NCI-H187 (cell line): ENCODE results near the gene KCNQ4.

ENCODE experiments used
- DNase-seq, 2 experiments: peaks; one replicate each; lab custom pipeline; 2025; lab: John Stamatoyannopoulos, UW

The KCNQ4 gene

DNA sequence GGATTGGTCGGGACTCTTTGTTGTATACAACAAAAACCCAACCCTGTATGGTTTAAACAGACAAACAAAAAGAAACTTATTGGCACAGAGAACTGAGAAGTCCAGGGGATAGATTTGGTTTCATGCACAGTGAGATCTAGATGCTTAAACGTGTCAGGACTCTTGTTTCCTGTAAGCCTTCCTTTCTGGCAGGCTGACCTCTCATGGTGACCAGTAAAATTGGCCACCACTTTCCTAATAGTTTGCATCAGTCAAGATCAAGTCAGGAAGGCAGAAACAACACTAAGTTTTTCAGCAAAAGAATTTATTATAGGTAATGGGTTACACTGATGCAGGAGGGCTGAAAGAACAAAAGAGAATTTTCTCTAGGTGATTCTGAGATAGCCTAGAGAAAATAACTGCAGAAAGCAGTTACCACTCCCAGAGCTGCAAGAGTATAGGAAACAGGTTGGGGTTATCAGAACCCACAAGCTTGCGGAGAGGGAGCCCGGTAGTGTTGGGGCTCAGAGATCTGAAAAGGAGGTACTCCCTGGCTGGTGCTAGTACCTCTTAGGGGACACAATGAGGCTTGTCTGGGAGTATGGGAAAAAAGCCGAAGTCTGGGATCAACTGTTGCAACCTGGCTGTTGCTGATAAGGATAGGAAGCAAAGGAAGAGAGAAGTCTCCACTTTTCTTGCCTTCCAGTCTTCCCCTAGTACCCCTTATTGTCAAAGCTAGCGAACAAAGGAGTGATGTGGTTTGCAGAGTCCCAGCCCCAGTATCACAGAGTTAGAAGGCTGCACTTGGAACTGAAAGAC is 57.1 kb downstream of the KCNQ4 start:
- DNase-seq: no peak

DNA sequence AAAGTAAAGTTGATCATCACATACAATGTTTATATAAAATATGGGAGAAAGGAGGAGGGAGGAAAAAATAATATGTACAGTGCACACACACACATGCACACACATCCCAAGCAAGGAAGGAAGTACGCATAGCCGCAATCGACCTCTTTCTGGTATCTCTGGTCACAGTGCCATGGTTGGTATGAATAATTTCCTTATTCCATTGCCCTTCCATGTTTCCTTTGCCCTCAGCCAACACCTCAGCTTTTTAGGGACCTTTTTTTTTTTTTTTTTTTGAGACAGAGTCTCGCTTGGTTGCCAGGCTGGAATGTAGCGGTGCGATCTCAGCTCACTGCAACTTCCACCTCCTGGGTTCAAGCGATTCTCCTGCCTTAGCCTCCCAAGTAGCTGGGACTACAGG is 58.0 kb downstream of the KCNQ4 start:
- no peak for DNase-seq

DNA sequence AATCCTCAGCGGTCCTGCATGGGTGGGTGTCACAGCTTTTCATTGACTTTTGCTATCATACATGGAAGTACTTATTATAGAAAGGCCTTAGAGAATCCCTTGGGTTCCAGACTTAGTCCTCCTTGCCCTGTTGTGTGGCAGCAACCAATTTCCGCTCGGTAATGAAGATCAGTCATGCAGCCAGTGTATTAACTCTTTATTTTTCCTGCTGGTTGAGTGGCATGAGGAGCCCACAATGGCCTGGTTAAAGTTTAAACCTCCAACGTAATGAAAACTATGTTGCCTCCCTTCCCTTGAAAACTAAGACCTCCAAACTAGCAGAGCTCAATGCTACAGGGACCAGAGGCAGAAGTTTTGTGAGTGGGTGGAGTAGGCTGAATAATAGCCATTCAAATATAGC is 58.6 kb downstream of the KCNQ4 start:
- DNase-seq: no peak

DNA sequence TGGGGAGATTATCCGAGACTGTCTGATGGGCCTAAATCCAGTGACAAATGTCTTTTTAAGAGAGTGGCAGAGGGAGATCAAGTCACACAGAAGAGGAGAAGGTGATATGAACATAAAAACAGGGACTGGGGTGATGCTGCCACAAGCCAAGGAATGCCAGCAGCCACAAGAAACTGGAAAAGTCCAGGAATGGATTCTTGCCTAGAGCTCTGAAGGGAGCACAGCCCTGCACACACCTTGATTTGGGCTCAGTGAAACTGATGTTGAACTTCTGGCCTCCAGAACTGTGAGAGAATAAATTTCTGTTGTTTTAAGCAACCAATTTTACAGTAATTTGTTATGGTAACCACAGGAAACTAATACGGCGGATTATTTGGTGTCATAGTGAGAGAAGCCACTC is 59.1 kb downstream of the KCNQ4 start:
- DNase-seq: no peak

DNA sequence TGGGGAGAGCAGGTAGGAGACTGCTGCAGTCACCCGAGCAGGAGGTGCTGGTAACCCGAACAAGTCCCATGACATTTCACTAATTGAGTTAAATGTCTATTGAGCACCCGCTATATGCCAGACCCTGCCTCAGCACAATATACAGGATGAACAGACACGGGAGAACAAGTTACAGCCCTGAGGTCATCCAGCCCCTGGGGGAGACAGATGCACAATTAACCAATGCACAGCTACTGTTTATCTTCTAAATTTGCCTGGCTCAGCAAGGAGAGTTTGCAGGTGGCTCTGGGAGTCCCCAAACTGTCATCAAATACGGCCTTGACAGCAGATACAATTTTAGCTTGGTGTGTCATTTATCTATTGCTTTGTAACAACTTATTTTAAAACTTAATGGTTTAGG is 60.5 kb downstream of the KCNQ4 start:
- DNase-seq: no peak

DNA sequence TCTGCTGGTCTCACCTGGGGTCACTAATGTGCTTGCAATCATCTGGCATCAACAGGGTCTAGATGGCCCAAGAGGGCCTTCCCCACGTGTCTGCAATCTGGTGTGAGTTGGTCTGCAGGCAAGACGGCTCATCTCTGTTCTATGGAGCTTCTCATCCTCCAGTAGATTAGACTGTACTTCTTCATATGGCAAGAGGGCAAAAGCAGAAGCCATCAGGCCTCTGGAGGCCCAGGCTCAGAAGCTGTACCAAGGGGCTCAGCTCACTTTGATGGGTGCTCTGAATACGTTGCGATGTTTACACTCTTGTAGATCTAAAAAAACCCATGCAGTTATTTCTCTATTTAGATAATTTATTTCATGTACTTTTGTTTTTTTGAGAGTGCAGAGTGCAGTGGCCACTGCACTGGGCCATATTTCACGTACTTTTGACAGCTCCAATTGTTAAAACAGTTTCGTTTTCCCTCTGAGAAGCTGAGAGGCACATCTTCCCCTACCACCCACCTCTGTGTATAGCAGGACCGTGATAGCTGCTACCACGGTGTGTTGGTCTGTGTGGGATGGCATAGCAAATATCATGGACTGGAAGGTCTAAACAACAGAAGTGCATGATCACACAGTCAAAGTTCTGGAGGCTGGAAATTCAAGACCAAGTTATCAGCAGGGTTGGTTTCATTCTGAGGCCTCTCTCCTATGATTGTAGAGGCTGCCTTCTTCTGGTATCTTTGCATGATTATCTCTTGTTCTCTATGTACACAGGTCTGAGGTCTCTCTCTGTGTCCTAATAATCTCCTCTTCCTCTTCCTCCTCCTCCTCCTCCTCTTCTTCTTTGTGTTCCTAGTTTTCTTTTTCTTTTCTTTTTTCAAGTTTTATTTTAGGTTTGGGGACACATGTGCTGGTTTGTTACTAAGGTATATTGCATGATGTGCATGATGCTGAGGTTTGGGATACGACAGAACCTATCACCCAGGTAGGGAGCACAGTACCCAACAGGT is 61.6 kb downstream of the KCNQ4 start:
- DNase-seq: no peak

DNA sequence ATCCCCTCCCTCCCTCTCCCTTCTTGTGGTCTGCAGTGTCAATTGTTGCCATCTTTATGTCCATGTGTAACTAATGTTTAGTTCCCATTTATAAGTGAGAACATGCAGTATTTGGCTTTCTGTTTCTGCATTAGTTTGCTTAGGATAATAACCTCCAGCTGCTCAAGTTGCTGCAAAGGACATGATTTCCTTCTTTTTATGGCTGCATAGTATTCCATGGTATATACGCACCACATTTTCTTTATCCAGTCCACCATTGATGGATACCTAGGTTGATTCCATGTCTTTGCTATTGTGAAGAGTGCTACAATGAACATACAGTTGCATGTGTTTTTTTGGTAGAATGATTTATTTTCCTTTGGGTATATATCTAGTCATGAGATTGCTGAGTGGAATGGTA is 62.3 kb downstream of the KCNQ4 start:
- no peak for DNase-seq

DNA sequence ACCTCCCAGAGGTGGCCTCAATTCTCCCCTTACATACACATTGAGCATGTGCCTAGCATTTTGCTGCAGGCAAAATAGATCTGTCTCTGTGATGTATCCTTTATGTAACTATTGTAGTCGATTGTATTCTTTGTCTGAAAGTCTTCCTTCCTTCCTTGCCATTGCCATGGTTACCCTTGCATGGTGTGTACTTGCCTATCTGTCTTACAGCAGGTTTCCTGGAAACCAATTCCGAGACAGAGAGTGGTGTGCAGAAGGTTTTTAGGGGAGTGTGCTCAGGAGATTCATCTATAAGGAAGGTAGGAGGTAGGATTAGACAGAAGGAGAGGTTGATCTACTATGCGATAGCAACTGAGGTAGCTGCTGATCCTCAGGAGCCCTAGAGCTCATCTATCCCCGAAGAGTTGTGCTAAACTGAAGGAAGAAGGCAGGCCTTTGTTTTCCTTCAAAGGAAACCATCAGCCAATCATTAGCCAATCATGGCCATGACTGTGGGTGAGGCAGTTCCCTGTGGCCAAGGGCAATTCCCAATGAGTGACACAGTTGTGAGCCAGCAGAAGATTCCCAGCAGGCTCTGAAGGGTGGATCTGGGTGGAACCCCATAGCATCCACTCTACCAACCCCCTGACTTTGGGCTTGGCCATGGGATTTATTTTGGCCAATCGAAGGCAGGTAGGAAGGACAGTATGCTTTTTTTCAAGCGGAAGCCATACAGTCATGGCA is 63.6 kb downstream of the KCNQ4 start:
- DNase-seq: no peak

DNA sequence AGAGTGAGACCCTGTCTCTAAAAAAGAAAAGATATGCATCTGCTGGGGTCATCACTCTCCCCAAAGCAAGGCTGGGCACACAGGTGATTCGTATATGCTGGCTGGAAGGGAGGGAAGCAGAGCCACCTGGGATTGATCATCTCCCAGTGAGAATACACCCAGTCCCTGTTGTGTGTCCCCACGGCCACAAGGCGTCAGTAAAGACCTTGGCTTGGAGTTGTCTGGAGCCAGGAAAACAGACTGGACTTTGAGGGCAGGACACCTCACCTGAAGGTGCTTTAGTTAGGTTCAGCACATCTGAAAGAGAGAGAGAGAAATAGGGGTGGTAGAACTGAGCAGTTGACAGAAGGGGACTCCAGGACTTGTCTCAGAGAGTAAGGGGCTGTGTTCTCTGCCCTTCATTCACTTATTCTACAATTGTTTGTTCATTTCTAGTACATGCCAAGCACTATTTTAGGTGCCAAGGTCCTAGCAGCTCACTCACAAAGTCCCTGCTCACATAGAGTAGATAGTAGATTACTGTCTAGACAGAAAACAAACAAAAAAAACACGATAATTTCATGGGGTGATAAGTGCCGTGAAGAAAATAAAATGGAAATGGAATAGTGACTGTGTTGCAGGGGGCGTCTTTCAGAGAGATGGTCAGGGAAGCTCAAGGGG is 65.1 kb downstream of the KCNQ4 start:
- DNase-seq: peak in 1 of 2 experiments; percentile 16

DNA sequence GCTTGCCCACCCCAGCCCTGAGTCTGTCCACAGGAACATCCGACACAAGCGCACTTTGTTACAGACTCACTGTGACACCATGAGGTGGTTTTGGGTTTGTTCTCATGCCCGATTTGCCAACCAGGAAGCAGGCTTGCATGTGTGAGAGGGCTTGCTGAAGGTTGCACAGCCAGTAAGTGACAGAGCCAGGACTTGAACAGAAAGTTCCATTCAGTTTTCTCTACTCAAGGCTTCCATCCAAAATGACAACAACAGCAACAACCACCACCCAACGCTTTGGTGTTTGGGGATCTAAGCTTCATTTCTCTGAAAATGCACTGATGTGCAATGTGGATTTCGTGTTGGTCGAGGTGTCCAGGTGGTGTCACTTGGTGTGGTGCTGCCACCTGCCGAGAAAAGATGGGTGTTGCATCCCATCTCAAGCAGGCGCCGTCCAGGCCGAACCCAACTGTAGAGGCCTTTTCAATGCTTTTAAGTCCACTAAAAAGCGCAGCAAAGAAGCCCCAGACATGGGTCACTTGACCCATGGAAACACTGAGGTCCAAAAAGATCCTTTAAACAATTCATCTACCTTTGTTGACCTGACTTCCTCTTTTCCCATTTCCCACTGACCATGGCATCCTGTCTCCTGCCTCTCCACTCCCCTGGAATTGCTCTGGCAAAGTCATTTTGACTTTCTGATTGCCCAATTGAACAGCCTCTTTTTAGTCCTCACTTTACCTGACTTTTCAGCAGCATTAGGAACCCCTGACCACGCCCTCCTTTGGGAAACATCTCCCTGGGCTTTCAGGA is 66.4 kb downstream of the KCNQ4 start:
- DNase-seq: peak; percentile 26 to 48

DNA sequence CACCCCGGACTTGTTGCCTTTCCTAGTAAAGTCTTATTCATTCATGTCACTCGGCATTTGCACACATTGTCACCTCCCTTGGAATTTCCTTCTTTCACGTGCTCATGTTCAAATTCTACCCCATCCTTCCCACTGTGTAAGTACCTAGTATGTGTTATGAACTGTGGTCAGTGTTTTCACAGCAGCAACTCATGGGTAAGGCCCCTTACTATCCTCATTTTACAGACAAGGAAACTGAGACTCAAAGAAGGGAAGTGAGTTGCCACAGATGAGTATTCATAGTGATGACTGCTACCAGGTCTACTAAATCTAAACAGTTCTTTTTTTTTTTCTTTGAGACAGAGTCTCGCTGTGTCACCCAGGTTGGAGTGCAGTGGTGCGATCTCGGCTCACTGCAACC is 68.1 kb downstream of the KCNQ4 start:
- DNase-seq: no peak

DNA sequence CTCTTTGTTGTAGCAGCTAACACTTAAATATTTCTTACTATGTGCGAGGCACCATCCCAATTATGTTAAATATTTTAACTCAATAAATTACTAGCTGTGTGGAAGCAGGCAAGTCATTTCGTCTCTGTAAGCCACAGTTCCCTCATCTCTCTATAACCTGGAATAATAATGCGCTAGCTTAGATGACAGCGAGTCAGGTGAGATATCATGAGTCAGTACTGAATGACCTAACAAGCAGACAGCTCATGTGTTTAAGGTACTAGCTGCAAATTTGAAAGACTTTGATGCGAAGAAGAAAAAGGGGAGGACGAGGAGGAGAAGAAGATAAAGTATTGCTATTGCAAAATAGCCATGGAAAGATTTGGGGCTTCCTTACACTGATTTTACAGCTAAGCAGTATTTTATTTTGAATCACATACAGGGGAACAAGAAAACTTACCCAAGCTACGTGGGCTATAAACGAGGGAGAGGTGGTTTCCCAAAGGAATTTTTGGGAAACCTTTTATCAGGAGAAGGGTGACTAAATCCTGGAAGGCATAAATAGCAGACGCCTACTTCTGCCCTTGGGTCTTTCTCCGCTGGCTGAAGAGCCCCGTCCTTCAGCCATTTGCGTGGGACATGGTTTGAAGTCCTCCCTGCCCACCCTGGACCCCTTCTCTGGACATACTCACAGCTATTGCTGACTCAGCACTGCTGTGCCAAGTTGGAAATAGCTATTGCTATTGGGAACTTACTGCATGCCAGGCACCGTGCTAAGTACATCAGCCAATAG is 69.7 kb downstream of the KCNQ4 start:
- DNase-seq: no peak

DNA sequence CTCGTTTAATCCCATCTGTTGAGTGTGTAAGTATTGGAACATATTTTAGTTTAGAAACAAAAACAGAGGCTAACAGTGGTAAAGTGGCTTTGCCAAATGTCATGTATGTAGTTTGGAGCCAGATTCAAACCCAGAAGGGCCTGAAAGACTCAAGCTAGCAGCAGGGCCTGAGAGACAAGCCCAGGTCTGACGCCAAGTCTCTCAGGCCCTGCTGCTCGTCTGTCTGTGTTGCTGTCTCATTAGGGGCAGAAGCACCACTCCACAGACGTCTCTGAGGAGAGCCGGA is 70.2 kb downstream of the KCNQ4 start:
- DNase-seq: no peak

DNA sequence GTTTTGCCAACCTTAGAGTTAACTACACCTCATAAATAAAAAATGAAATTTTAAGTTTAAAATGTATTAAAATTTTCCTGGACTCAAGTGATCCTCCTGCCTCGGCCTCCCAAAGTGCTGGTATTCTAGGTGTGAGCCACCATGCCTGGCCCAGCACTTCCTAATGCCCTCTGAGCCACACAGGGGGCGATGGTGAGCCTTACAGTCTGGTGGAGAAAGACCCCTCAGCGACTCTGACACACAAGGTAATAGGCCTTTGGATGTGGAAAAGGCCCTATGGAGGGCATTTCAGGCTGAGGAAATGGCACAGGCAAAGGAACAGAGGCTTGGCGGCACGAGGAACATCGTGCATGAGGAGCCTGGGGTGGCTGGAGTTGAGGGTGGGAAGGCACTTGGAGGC is 71.9 kb downstream of the KCNQ4 start:
- DNase-seq: no peak

DNA sequence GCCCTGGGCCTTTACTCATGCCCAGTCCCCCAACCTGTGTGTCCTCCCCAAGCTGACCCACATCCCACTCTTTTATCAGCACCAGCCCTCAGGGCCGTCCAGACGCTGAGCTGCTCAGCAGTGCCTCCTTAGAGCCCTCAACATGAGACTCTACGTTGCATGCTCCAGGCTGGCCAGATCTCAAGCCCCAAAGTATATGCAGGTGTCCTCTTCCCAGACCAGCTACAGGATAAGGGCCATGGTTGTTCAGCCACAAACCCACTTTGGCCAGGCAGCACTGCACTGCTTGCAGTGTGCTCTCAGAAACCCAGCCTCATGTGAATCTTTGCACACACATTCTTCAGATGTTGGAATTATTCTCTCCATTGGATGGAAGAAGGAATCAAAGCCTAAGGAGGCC is 72.5 kb downstream of the KCNQ4 start:
- DNase-seq: no peak

DNA sequence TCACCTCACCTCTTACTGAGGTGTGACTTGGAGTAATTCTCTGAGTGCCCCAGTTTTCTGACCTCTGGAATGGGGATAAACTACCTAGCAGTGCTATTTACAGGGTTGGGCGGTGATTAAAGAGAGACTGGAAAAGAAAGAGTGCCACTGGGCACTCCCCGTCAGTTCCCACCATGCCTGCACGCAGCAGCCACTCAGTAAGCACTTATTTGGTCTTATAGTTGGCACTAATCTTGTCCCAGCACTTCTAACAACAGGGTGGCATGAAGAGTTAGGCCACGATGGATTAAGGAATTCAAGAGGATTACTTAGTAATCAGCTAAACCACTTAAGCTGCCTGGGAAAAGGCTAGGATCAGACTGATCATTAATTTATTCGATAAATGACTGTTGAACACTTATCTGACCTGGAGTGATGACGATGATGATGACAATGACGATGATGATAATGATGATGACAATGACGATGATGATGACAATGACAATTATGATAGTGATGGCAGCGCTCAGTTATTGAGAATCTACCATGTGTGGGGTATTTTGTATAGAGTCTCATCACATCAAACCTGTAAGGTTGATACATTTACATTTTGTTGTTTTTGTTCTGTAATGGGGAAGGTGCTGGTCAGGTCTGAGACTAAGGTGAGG is 73.2 kb downstream of the KCNQ4 start:
- no peak for DNase-seq

DNA sequence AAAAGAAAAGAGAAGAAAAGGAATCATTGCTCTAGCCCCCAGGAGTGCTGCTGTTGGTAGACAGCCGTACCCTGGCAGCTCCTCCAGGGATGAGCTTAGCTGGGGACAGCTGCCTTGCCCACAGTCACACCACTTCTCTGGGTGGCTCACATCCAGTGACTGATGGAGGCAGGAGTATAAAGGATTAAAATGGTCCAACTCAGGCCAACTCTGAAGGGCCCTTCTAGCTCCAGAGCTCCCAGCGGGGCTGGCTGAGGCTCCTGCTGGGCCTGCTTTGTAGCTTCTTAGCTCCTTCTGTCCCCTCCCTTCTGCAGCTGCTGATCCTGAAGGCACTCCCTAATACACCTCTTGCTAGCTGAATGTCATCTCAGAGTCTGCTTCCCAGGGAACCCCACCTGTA is 74.2 kb downstream of the KCNQ4 start:
- no peak for DNase-seq

DNA sequence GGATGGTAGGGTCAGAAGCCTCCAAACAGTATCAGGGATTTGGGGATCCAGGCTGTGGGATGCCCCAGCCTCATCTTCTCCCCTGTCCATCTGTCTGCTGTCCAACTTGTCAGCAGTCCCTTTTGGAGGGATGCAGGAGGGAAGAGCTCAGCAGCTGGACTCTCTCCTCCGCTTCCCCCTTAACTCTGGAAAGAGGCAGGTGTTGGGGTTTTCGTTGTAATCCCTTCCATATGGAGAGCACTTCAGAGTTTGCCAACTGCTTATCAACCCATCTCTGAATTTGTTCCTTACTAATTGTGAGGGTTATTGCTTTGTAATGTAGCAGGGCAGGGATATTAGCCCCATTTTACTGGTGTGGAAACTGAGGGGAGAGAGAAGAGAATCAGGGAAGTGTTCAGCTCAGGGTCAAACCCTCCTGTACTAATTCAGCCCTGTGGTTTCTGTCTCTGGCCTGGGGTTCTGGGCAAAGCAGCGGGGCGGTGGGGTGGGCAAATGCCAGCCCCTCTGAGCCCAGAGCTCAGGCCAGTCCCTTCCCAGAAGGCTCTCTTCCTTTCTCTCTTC is 75.3 kb downstream of the KCNQ4 start:
- DNase-seq: no peak

DNA sequence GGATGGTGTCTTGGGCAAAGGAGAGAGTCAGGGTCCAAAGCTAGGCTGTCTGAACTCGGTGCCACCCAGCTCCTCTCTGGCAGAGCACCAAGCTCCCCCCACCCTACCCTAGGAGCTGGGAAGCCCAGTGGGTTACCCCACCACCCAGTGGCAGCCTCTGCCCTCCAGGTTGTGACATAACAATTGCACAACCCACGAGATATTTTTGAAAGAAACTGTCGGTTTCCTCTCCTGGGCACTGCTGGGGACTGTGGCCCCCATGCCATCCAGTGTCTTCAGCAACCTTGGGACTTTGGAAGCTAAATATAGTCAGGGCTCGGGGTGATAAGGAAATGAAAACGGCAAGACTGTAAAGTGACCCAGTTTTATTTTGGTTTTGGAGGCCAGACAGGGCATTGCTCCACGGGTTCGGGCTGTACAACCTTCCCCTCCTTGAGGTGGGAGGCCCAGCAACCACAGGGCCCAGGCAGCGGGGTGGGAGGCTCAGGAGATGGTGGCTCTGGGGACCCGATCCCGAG is 77.2 kb downstream of the KCNQ4 start:
- DNase-seq: no peak
